Keratinocyte (primary cell): Measurements from ENCODE around the gene SCAF8.

Source experiments
- EZH2 ChIP-seq: IDR thresholded peaks from one replicate; pipeline ENCODE4 v1.6.1; 2012; ENCODE audit warnings: inconsistent platforms, mild to moderate bottlenecking, low read length, moderate library complexity
- TF ChIP-seq, protein P1 (sequence below), 3 experiments: IDR thresholded peaks in 1 of 3; conservative IDR thresholded peaks in 1 of 3; optimal IDR thresholded peaks in 1 of 3; 2 replicates in 2 of 3; 3 replicates in 1 of 3; pipeline versions ENCODE3 to v1.5.1; 2011; ENCODE audit warnings: low read length in 3 of 3, mild to moderate bottlenecking in 3 of 3, moderate library complexity in 2 of 3, control low read depth in 1 of 3, inconsistent platforms in 1 of 3; ENCODE audit not compliant: insufficient read depth in 2 of 3; ENCODE audit errors: extremely low read depth in 1 of 3

GRCh38 chr6:154882107-154882506 is 148.9 kb downstream of the SCAF8 start:
- TF ChIP-seq, protein P1, sequence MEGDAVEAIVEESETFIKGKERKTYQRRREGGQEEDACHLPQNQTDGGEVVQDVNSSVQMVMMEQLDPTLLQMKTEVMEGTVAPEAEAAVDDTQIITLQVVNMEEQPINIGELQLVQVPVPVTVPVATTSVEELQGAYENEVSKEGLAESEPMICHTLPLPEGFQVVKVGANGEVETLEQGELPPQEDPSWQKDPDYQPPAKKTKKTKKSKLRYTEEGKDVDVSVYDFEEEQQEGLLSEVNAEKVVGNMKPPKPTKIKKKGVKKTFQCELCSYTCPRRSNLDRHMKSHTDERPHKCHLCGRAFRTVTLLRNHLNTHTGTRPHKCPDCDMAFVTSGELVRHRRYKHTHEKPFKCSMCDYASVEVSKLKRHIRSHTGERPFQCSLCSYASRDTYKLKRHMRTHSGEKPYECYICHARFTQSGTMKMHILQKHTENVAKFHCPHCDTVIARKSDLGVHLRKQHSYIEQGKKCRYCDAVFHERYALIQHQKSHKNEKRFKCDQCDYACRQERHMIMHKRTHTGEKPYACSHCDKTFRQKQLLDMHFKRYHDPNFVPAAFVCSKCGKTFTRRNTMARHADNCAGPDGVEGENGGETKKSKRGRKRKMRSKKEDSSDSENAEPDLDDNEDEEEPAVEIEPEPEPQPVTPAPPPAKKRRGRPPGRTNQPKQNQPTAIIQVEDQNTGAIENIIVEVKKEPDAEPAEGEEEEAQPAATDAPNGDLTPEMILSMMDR (optimal IDR thresholded peaks at IDR 0.05 in 1 of 3, IDR thresholded peaks at IDR 0.05 in 1 of 3, conservative IDR thresholded peaks at IDR 0.05 in 1 of 3; ENCODE audit: extremely low read depth in 1 of 3, insufficient read depth in 2 of 3, low read length in 3 of 3): no peak
- TF ChIP-seq EZH2: no peak
